ENCODE measurements around the gene ARL10.

Gene ARL10

GRCh38 chr5:176373100-176373818, 8.0 kb downstream of the ARL10 start:
- H3K4me3 ChIP-seq (ENCODE audit: low read length) = no peak overlapping the region
- no peak for DNase-seq (ENCODE audit: low read depth)
- TF ChIP-seq CTCF (conservative IDR thresholded peaks at IDR 0.05; ENCODE audit: low read depth, low read length) = no peak

GRCh38 chr5:176379881-176380280, 14.6 kb downstream of the ARL10 start:
- DNase-seq (ENCODE audit: low read depth) = no peak
- no peak overlapping the region for H3K4me3 ChIP-seq (ENCODE audit: low read length)
- TF ChIP-seq CTCF (conservative IDR thresholded peaks at IDR 0.05; ENCODE audit: low read depth, low read length) = no peak

- no peak for DNase-seq (ENCODE audit: low read depth)
- no peak overlapping the region for H3K4me3 ChIP-seq (ENCODE audit: low read length)
- TF ChIP-seq CTCF (conservative IDR thresholded peaks at IDR 0.05; ENCODE audit: low read depth, low read length) = no peak
Observed at GRCh38 chr5:176381423-176381822, 16.1 kb downstream of the ARL10 start.

GRCh38 chr5:176381979-176382378, 16.7 kb downstream of the ARL10 start:
- TF ChIP-seq CTCF (conservative IDR thresholded peaks at IDR 0.05; ENCODE audit: low read depth, low read length) = no peak
- no peak overlapping the region for H3K4me3 ChIP-seq (ENCODE audit: low read length)
- no peak for DNase-seq (ENCODE audit: low read depth)

- H3K4me3 ChIP-seq (ENCODE audit: low read length) = no peak overlapping the region
- TF ChIP-seq CTCF (conservative IDR thresholded peaks at IDR 0.05; ENCODE audit: low read depth, low read length) = no peak
- DNase-seq (ENCODE audit: low read depth) = no peak
Observed at GRCh38 chr5:176382721-176383120, 17.4 kb downstream of the ARL10 start.

- no peak for DNase-seq (ENCODE audit: low read depth)
- H3K4me3 ChIP-seq (ENCODE audit: low read length) = no peak overlapping the region
- TF ChIP-seq CTCF (conservative IDR thresholded peaks at IDR 0.05; ENCODE audit: low read depth, low read length) = no peak
Observed at GRCh38 chr5:176383248-176383905, 18.1 kb downstream of the ARL10 start.

- DNase-seq (ENCODE audit: low read depth) = no peak
- H3K4me3 ChIP-seq (ENCODE audit: low read length) = no peak overlapping the region
- no peak for TF ChIP-seq CTCF (conservative IDR thresholded peaks at IDR 0.05; ENCODE audit: low read depth, low read length)
Observed at GRCh38 chr5:176383961-176384360, 18.7 kb downstream of the ARL10 start.

Measured in retinal pigment epithelial cell (primary cell).